ENCODE data around the gene E4F1. TPM values are rescaled to one million over a fixed set of nuclear protein-coding genes. Genes with fewer than 3 reads are reported as not detected.

The E4F1 gene
- total and polyA plus RNA-seq, 2 of the 13 experiments (the other 11 are each of a cell fraction or from before 2014, with no cell fraction given) = 13.8 to 19.5 TPM

GRCh38 chr16:2205967-2206313 is 17.5 kb upstream of the E4F1 start (continued):
- TF ChIP-seq SRF (IDR thresholded peaks at IDR 0.05; ENCODE audit: low read depth, low read length) (no peak), ZKSCAN5 (CRISPR knock-in tag; IDR thresholded peaks at IDR 0.05) (no peak), TBP (CRISPR knock-in tag; IDR thresholded peaks at IDR 0.05) (no peak), ZNF619 (CRISPR knock-in tag; IDR thresholded peaks at IDR 0.05) (no peak), IRF1 (CRISPR knock-in tag; IDR thresholded peaks at IDR 0.05; ENCODE audit: low read depth) (0 out of 2 replicates have a peak, but pooled peaks have one; percentile 13), ZNF740 (CRISPR knock-in tag; IDR thresholded peaks at IDR 0.05) (no peak), ZZZ3 (CRISPR knock-in tag; IDR thresholded peaks at IDR 0.05; ENCODE audit: borderline replicate concordance) (no peak), ATF7-NPFF (CRISPR knock-in tag; IDR thresholded peaks at IDR 0.05; ENCODE audit: low read depth) (no peak), PHF21A (CRISPR knock-in tag; IDR thresholded peaks at IDR 0.05) (no peak), ZNF510 (CRISPR knock-in tag; IDR thresholded peaks at IDR 0.05; ENCODE audit: low read depth) (no peak), HNF1A (IDR thresholded peaks at IDR 0.05; ENCODE audit: low read depth) (no peak), HNF1A (CRISPR knock-in tag; IDR thresholded peaks at IDR 0.05; ENCODE audit: borderline replicate concordance) (no peak; the same call in 1 of the 2 replicates), PHB2 (IDR thresholded peaks at IDR 0.05; ENCODE audit: partially characterized antibody) (no peak), MTERF4 (CRISPR knock-in tag; IDR thresholded peaks at IDR 0.05) (no peak), ZNF691 (CRISPR knock-in tag; IDR thresholded peaks at IDR 0.05; ENCODE audit: borderline replicate concordance, low read depth) (0 out of 2 replicates have a peak, but pooled peaks have one; percentile 8), MIXL1 (CRISPR knock-in tag; IDR thresholded peaks at IDR 0.05) (no peak), ZNF747 (CRISPR knock-in tag; IDR thresholded peaks at IDR 0.05; ENCODE audit: borderline replicate concordance) (no peak), ATF7 (IDR thresholded peaks at IDR 0.05) (no peak), ATF7 (CRISPR knock-in tag; IDR thresholded peaks at IDR 0.05) (0 out of 2 replicates have a peak, but pooled peaks have one; percentile 26), THAP9 (CRISPR knock-in tag; IDR thresholded peaks at IDR 0.05; ENCODE audit: borderline replicate concordance) (no peak), YY1 (IDR thresholded peaks at IDR 0.05; ENCODE audit: insufficient read depth, insufficient replicate concordance, low read depth, low read length) (peak; percentile 2), ZNF724P (CRISPR knock-in tag; IDR thresholded peaks at IDR 0.05; ENCODE audit: borderline replicate concordance) (no peak)
